ENCODE measurements around the gene SPTB. TPM values are rescaled to one million over a fixed set of nuclear protein-coding genes. Genes with fewer than 3 reads are reported as not detected.

The SPTB gene
- total and polyA plus RNA-seq, 10 donors, result 0.06 to 20.9 (median 3.9) TPM

- Histone ChIP-seq H3K27ac (peak overlapping the region in 3 of 8 donors; percentile 2 to 45 (median 13)), H3K9me3 (no peaks in the 10 kb centered on the region), H3K4me3 (no peak overlapping the region), H3K27me3 (replicated peaks in 1 of 7) (no peaks in the 10 kb centered on the region), H3K36me3 (peaks cover 0 to 69% (median 37%) of the 10 kb centered on the region in 6 donors), H3K4me1 (peaks cover 11 to 68% (median 31%) of the 10 kb centered on the region in 6 donors)
- no peak for TF ChIP-seq POLR2A (IDR thresholded peaks at IDR 0.05)
- no peak for TF ChIP-seq CTCF (IDR thresholded peaks at IDR 0.05 in 8 of 11, conservative IDR thresholded peaks at IDR 0.05 in 3 of 11)
- WGBS, 5 donors, result 70 to 86% (median 76%) methylated on average over 5 of the region's 5 CpGs
- peak; percentile 62 for DNase-seq
- intact Hi-C loops (cut with DNase I; ENCODE audit: low total_unique reads), result no loop called here
These were observed 150.2 kb downstream of the SPTB start for GRCh38 chr14:64729386-64730060.

- intact Hi-C loops (cut with DNase I; ENCODE audit: low total_unique reads), result no loop called here
- Histone ChIP-seq H3K27me3 (replicated peaks in 1 of 7) (no peaks in the 10 kb centered on the region), H3K36me3 (peaks cover 0 to 68% (median 37%) of the 10 kb centered on the region in 6 donors), H3K9me3 (no peaks in the 10 kb centered on the region), H3K4me3 (no peak overlapping the region), H3K4me1 (peaks cover 10 to 68% (median 31%) of the 10 kb centered on the region in 6 donors), H3K27ac (peak overlapping the region in 3 of 8 donors; percentile 43 to 58 (median 45))
- DNase-seq, result peak; percentile 61
- 91 to 100% (median 92%) methylated on average over 6 to 10 of the region's 10 CpGs for WGBS, 5 donors
- TF ChIP-seq POLR2A (IDR thresholded peaks at IDR 0.05), result no peak
- TF ChIP-seq POLR2AphosphoS5 (IDR thresholded peaks at IDR 0.05), result no peak
These were observed 150.9 kb downstream of the SPTB start for GRCh38 chr14:64728856-64729255.

- H3K9me3 ChIP-seq, result no peaks in the 10 kb centered on the region
- 68 to 90% (median 72%) methylated on average over 6 of the region's 6 CpGs for WGBS, 5 donors
- TF ChIP-seq POLR2AphosphoS5 (IDR thresholded peaks at IDR 0.05), result no peak
- TF ChIP-seq POLR2A (IDR thresholded peaks at IDR 0.05), result no peak
- no peak for TF ChIP-seq CTCF (IDR thresholded peaks at IDR 0.05 in 8 of 11, conservative IDR thresholded peaks at IDR 0.05 in 3 of 11)
- DNase-seq, result peak; percentile 74
- no peak overlapping the region for H3K4me3 ChIP-seq
- H3K36me3 ChIP-seq, result peaks cover 0 to 61% (median 33%) of the 10 kb centered on the region in 6 donors
- intact Hi-C loops (cut with DNase I; ENCODE audit: low total_unique reads), result no loop called here
- peaks cover 13 to 69% (median 35%) of the 10 kb centered on the region in 6 donors for H3K4me1 ChIP-seq
- H3K27ac ChIP-seq, result peak overlapping the region in 3 of 8 donors; percentile 43 to 85 (median 58)
- no peaks in the 10 kb centered on the region for H3K27me3 ChIP-seq (replicated peaks in 1 of 7)
These were observed 151.6 kb downstream of the SPTB start for GRCh38 chr14:64728106-64728505.

- H3K4me3 ChIP-seq, result no peak overlapping the region
- no peaks in the 10 kb centered on the region for H3K27me3 ChIP-seq (replicated peaks in 1 of 7)
- H3K27ac ChIP-seq, result peak overlapping the region in 3 of 8 donors; percentile 43 to 85 (median 58)
- intact Hi-C loops (cut with DNase I; ENCODE audit: low total_unique reads), result no loop called here
- peak; percentile 72 for DNase-seq
- peaks cover 0 to 56% (median 29%) of the 10 kb centered on the region in 6 donors for H3K36me3 ChIP-seq
- WGBS, 5 donors, result 93 to 96% (median 93%) methylated on average over 11 to 22 of the region's 22 CpGs
- H3K4me1 ChIP-seq, result peaks cover 15 to 74% (median 40%) of the 10 kb centered on the region in 6 donors
- no peaks in the 10 kb centered on the region for H3K9me3 ChIP-seq
- TF ChIP-seq POLR2A (IDR thresholded peaks at IDR 0.05), result no peak
- TF ChIP-seq CTCF (IDR thresholded peaks at IDR 0.05 in 8 of 11, conservative IDR thresholded peaks at IDR 0.05 in 3 of 11), result no peak
- peak in 1 of 3 donors; percentile 40 for TF ChIP-seq POLR2AphosphoS5 (IDR thresholded peaks at IDR 0.05)
These were observed 152.1 kb downstream of the SPTB start for GRCh38 chr14:64727551-64728071.
